ENCODE results near the gene EVPLL.
A peak's percentile ranks its signal among the peaks of the same experiment; 100 is the strongest.

The EVPLL gene

GRCh38 chr17:18377437-18378204 is at the start of gene EVPLL:
EVPLL (plus strand) TSS chr17:18377778; CDS start chr17:18380938, 3,160 bp downstream.
- ATAC-seq = no peak
- TF ChIP-seq ESRRG (CRISPR knock-in tag; IDR thresholded peaks at IDR 0.05) (no peak), BACH2 (CRISPR knock-in tag; IDR thresholded peaks at IDR 0.05; ENCODE audit: borderline replicate concordance) (no peak), CSDC2 (CRISPR knock-in tag; IDR thresholded peaks at IDR 0.05) (no peak), ISL1 (CRISPR knock-in tag; IDR thresholded peaks at IDR 0.05) (no peak), TOX (CRISPR knock-in tag; IDR thresholded peaks at IDR 0.05; ENCODE audit: borderline replicate concordance) (no peak), GLIS3 (CRISPR knock-in tag; IDR thresholded peaks at IDR 0.05) (no peak), OSR1 (CRISPR knock-in tag; IDR thresholded peaks at IDR 0.05) (no peak), ZFP3 (CRISPR knock-in tag; IDR thresholded peaks at IDR 0.05) (no peak), CSRNP3 (CRISPR knock-in tag; IDR thresholded peaks at IDR 0.05) (no peak), ZC3H10 (CRISPR knock-in tag; IDR thresholded peaks at IDR 0.05) (no peak), RARB (CRISPR knock-in tag; IDR thresholded peaks at IDR 0.05) (no peak), PPARA (CRISPR knock-in tag; IDR thresholded peaks at IDR 0.05; ENCODE audit: borderline replicate concordance) (no peak)
- TF ChIP-seq, protein P1, sequence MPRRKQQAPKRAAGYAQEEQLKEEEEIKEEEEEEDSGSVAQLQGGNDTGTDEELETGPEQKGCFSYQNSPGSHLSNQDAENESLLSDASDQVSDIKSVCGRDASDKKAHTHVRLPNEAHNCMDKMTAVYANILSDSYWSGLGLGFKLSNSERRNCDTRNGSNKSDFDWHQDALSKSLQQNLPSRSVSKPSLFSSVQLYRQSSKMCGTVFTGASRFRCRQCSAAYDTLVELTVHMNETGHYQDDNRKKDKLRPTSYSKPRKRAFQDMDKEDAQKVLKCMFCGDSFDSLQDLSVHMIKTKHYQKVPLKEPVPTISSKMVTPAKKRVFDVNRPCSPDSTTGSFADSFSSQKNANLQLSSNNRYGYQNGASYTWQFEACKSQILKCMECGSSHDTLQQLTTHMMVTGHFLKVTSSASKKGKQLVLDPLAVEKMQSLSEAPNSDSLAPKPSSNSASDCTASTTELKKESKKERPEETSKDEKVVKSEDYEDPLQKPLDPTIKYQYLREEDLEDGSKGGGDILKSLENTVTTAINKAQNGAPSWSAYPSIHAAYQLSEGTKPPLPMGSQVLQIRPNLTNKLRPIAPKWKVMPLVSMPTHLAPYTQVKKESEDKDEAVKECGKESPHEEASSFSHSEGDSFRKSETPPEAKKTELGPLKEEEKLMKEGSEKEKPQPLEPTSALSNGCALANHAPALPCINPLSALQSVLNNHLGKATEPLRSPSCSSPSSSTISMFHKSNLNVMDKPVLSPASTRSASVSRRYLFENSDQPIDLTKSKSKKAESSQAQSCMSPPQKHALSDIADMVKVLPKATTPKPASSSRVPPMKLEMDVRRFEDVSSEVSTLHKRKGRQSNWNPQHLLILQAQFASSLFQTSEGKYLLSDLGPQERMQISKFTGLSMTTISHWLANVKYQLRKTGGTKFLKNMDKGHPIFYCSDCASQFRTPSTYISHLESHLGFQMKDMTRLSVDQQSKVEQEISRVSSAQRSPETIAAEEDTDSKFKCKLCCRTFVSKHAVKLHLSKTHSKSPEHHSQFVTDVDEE (CRISPR knock-in tag; IDR thresholded peaks at IDR 0.05) = no peak

DNA sequence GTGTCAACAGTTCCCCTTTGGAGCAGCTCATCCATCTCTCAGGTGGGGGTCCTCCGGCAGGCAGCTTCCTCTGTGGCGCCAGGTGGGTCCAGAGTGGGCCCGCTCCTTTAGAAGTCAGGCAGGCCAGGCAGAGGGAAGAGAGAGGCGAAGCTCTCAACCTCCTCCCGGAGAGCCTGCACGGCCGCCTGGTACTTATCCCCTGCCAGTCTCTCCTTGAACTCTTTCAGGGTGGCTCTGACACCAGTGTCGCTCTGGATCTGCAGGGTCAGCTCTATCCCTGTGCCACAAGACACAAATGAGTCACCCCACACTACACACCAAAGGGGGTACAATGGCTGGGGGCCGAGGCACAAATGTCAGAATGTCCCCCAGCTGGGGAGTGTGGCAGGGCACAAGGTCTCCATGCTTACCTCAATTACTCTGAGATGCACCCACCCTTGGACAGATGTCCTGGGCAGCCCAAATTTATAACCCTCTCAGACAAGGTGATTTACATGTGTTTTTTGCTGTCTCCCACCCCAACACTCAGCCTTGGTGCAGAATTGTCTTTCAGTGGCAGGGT is 48.9 kb upstream of the EVPLL start:
- TF ChIP-seq ZNF8 (CRISPR knock-in tag; IDR thresholded peaks at IDR 0.05) (no peak), POU6F1 (CRISPR knock-in tag; IDR thresholded peaks at IDR 0.05; ENCODE audit: borderline replicate concordance, low read depth) (no peak), CSDC2 (CRISPR knock-in tag; IDR thresholded peaks at IDR 0.05) (no peak)
- no peak for ATAC-seq

- TF ChIP-seq ISL1 (CRISPR knock-in tag; IDR thresholded peaks at IDR 0.05) = no peak
- no peak for TF ChIP-seq ZNF70 (CRISPR knock-in tag; IDR thresholded peaks at IDR 0.05)
- no peak for TF ChIP-seq ZFP3 (CRISPR knock-in tag; IDR thresholded peaks at IDR 0.05)
- TF ChIP-seq, protein P2, sequence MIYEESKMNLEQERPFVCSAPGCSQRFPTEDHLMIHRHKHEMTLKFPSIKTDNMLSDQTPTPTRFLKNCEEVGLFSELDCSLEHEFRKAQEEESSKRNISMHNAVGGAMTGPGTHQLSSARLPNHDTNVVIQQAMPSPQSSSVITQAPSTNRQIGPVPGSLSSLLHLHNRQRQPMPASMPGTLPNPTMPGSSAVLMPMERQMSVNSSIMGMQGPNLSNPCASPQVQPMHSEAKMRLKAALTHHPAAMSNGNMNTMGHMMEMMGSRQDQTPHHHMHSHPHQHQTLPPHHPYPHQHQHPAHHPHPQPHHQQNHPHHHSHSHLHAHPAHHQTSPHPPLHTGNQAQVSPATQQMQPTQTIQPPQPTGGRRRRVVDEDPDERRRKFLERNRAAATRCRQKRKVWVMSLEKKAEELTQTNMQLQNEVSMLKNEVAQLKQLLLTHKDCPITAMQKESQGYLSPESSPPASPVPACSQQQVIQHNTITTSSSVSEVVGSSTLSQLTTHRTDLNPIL (CRISPR knock-in tag; IDR thresholded peaks at IDR 0.05; ENCODE audit: low read depth) = no peak
- no peak for ATAC-seq
These were observed 45.7 kb upstream of the EVPLL start for GRCh38 chr17:18331879-18332278.

- ATAC-seq = peak; percentile 40; the same call in 2 of the 3 replicates
- TF ChIP-seq TCF4 (CRISPR knock-in tag; IDR thresholded peaks at IDR 0.05; ENCODE audit: borderline replicate concordance) (no peak), ISL1 (CRISPR knock-in tag; IDR thresholded peaks at IDR 0.05) (no peak), ARNTL (CRISPR knock-in tag; IDR thresholded peaks at IDR 0.05; ENCODE audit: borderline replicate concordance, low read depth) (no peak), RARB (CRISPR knock-in tag; IDR thresholded peaks at IDR 0.05) (no peak), POU6F1 (CRISPR knock-in tag; IDR thresholded peaks at IDR 0.05; ENCODE audit: borderline replicate concordance, low read depth) (no peak), ZC3H10 (CRISPR knock-in tag; IDR thresholded peaks at IDR 0.05) (no peak), ZFP3 (CRISPR knock-in tag; IDR thresholded peaks at IDR 0.05) (no peak), CSDC2 (CRISPR knock-in tag; IDR thresholded peaks at IDR 0.05) (no peak), ZNF70 (CRISPR knock-in tag; IDR thresholded peaks at IDR 0.05) (no peak)
- TF ChIP-seq, protein P3, sequence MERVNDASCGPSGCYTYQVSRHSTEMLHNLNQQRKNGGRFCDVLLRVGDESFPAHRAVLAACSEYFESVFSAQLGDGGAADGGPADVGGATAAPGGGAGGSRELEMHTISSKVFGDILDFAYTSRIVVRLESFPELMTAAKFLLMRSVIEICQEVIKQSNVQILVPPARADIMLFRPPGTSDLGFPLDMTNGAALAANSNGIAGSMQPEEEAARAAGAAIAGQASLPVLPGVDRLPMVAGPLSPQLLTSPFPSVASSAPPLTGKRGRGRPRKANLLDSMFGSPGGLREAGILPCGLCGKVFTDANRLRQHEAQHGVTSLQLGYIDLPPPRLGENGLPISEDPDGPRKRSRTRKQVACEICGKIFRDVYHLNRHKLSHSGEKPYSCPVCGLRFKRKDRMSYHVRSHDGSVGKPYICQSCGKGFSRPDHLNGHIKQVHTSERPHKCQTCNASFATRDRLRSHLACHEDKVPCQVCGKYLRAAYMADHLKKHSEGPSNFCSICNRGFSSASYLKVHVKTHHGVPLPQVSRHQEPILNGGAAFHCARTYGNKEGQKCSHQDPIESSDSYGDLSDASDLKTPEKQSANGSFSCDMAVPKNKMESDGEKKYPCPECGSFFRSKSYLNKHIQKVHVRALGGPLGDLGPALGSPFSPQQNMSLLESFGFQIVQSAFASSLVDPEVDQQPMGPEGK (CRISPR knock-in tag; IDR thresholded peaks at IDR 0.05; ENCODE audit: borderline replicate concordance) = no peak
- TF ChIP-seq, protein P1 (CRISPR knock-in tag; IDR thresholded peaks at IDR 0.05) = no peak
These were observed 44.6 kb upstream of the EVPLL start for GRCh38 chr17:18332909-18333489.
